Measurements from ENCODE around the gene LRSAM1.
A peak's percentile ranks its signal among the peaks of the same experiment; 100 is the strongest.

Gene LRSAM1

GRCh38 chr9:127534250-127534906 is 83.1 kb downstream of the LRSAM1 start:
- no peak for DNase-seq (ENCODE audit: low read depth in 2 of 2)

GRCh38 chr9:127534931-127535330 is 83.6 kb downstream of the LRSAM1 start:
- no peak for DNase-seq (ENCODE audit: low read depth in 2 of 2)

- no peak for DNase-seq (ENCODE audit: low read depth in 2 of 2)
Measured at GRCh38 chr9:127535396-127535795, 84.1 kb downstream of the LRSAM1 start.

GRCh38 chr9:127535834-127536233 is 84.5 kb downstream of the LRSAM1 start:
- no peak for DNase-seq (ENCODE audit: low read depth in 2 of 2)

GRCh38 chr9:127536499-127536898 is 85.2 kb downstream of the LRSAM1 start:
- no peak for DNase-seq (ENCODE audit: low read depth in 2 of 2)

GRCh38 chr9:127537014-127537413 is 85.7 kb downstream of the LRSAM1 start:
- DNase-seq (ENCODE audit: low read depth in 2 of 2) = no peak

- no peak for DNase-seq (ENCODE audit: low read depth in 2 of 2)
Measured at GRCh38 chr9:127537792-127538191, 86.5 kb downstream of the LRSAM1 start.

GRCh38 chr9:127538849-127539258 is 87.5 kb downstream of the LRSAM1 start:
- peak; percentile 85 to 89 for DNase-seq (ENCODE audit: low read depth in 2 of 2)

- DNase-seq (ENCODE audit: low read depth in 2 of 2) = no peak
Measured at GRCh38 chr9:127539259-127539981, 88.1 kb downstream of the LRSAM1 start.

- DNase-seq (ENCODE audit: low read depth in 2 of 2) = no peak
Measured at GRCh38 chr9:127539982-127540663, 88.8 kb downstream of the LRSAM1 start.

GRCh38 chr9:127540664-127541041 is 89.3 kb downstream of the LRSAM1 start:
- DNase-seq (ENCODE audit: low read depth in 2 of 2) = no peak

- no peak for DNase-seq (ENCODE audit: low read depth in 2 of 2)
Measured at GRCh38 chr9:127541176-127541575, 89.9 kb downstream of the LRSAM1 start.

- DNase-seq (ENCODE audit: low read depth in 2 of 2) = no peak
Measured at GRCh38 chr9:127541865-127542264, 90.6 kb downstream of the LRSAM1 start.

- DNase-seq (ENCODE audit: low read depth in 2 of 2) = no peak
Measured at GRCh38 chr9:127543221-127543620, 91.9 kb downstream of the LRSAM1 start.

GRCh38 chr9:127543973-127544533 is 92.7 kb downstream of the LRSAM1 start:
- no peak for DNase-seq (ENCODE audit: low read depth in 2 of 2)

GRCh38 chr9:127545196-127546124 is 94.2 kb downstream of the LRSAM1 start:
- no peak for DNase-seq (ENCODE audit: low read depth in 2 of 2)

GRCh38 chr9:127546125-127546832 is 95.0 kb downstream of the LRSAM1 start:
- DNase-seq (ENCODE audit: low read depth in 2 of 2) = no peak

GRCh38 chr9:127548352-127548881 is 97.1 kb downstream of the LRSAM1 start:
- no peak for DNase-seq (ENCODE audit: low read depth in 2 of 2)

- DNase-seq (ENCODE audit: low read depth in 2 of 2) = no peak
Measured at GRCh38 chr9:127549218-127549617, 97.9 kb downstream of the LRSAM1 start.

- DNase-seq (ENCODE audit: low read depth in 2 of 2) = no peak
Measured at GRCh38 chr9:127549751-127550150, 98.4 kb downstream of the LRSAM1 start.

- no peak for DNase-seq (ENCODE audit: low read depth in 2 of 2)
Measured at GRCh38 chr9:127550282-127550681, 99.0 kb downstream of the LRSAM1 start.

Data from fibroblast of skin of left biceps (primary cell).